ENCODE data around the gene BICRA.

DNA sequence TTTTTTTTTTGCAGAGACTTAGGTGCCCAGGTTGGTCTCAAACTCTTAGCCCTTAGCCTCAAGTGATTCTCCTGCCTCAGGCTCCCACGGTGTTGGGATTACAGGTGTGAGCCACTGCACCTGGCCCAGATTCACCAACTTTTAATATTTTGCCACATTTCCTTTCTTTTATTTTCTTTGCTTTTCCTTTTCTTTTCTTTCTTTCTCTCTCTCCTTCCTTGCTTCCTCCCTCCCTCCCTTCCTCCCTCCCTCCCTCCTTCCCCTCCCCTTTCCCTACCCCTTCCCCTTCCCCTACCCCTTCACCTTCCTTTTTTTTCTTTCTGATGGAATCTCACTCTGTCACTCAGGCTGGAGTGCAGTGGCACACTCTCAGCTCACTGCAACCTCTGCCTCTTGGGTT, 35.3 kb downstream of the BICRA start:
- TF ChIP-seq, protein P1, sequence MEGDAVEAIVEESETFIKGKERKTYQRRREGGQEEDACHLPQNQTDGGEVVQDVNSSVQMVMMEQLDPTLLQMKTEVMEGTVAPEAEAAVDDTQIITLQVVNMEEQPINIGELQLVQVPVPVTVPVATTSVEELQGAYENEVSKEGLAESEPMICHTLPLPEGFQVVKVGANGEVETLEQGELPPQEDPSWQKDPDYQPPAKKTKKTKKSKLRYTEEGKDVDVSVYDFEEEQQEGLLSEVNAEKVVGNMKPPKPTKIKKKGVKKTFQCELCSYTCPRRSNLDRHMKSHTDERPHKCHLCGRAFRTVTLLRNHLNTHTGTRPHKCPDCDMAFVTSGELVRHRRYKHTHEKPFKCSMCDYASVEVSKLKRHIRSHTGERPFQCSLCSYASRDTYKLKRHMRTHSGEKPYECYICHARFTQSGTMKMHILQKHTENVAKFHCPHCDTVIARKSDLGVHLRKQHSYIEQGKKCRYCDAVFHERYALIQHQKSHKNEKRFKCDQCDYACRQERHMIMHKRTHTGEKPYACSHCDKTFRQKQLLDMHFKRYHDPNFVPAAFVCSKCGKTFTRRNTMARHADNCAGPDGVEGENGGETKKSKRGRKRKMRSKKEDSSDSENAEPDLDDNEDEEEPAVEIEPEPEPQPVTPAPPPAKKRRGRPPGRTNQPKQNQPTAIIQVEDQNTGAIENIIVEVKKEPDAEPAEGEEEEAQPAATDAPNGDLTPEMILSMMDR (IDR thresholded peaks at IDR 0.05; ENCODE audit: borderline replicate concordance, extremely low read depth, low read length, poor library complexity, severe bottlenecking), result no peak
- no peak for TF ChIP-seq EZH2 (IDR thresholded peaks at IDR 0.05; ENCODE audit: borderline replicate concordance, low read depth, low read length, severe bottlenecking)

Data from DND-41 (cell line).